ENCODE measurements around the gene AGAP1. TPM values are rescaled to one million over a fixed set of nuclear protein-coding genes. Genes with fewer than 3 reads are reported as not detected.

The AGAP1 gene
- total and polyA plus RNA-seq, 4 donors, result 2.0 to 8.5 (median 5.4) TPM

- Histone ChIP-seq H3K4me1 (ENCODE audit: control insufficient read depth in 4 of 4, insufficient read depth in 4 of 4, low read length in 3 of 4) (no peaks in the 10 kb centered on the region), H3K27me3 (ENCODE audit: control insufficient read depth in 4 of 4, insufficient read depth in 4 of 4, low read length in 3 of 4) (no peaks in the 10 kb centered on the region), H3K27ac (ENCODE audit: low read depth in 1 of 2, low read length in 2 of 2) (no peak overlapping the region), H3K36me3 (ENCODE audit: control insufficient read depth in 4 of 4, insufficient read depth in 3 of 4, low read depth in 1 of 4, low read length in 3 of 4) (peaks cover 0 to 25% (median 4%) of the 10 kb centered on the region in 4 donors), H3K9me3 (ENCODE audit: control insufficient read depth in 4 of 4, low read length in 3 of 4) (no peaks in the 10 kb centered on the region), H3K9ac (ENCODE audit: low read depth in 1 of 2, low read length in 2 of 2) (no peak overlapping the region), H3K4me3 (ENCODE audit: low read depth in 1 of 3, low read length in 3 of 3) (no peak overlapping the region)
- no peak for DNase-seq (ENCODE audit: low spot score)
- WGBS, result 97% methylated on average over 12 of the region's 12 CpGs
- TF ChIP-seq FOXA2 (IDR thresholded peaks at IDR 0.05), result no peak
- no peak for TF ChIP-seq RAD21 (IDR thresholded peaks at IDR 0.05)
- TF ChIP-seq YY1 (IDR thresholded peaks at IDR 0.05), result no peak
- no peak for TF ChIP-seq EGR1 (IDR thresholded peaks at IDR 0.05; ENCODE audit: low read depth in 2 of 2)
- TF ChIP-seq JUND (IDR thresholded peaks at IDR 0.05), result no peak
- TF ChIP-seq SP1 (IDR thresholded peaks at IDR 0.05), result no peak
- TF ChIP-seq TAF1 (conservative IDR thresholded peaks at IDR 0.05), result no peak
- no peak for TF ChIP-seq CTCF (IDR thresholded peaks at IDR 0.05; ENCODE audit: low read depth, low read length, missing input control)
- no peak for TF ChIP-seq MAX (IDR thresholded peaks at IDR 0.05)
These were observed 319.6 kb downstream of the AGAP1 start for GRCh38 chr2:235813398-235813797.

GRCh38 chr2:235820571-235820970 is 326.7 kb downstream of the AGAP1 start:
- Histone ChIP-seq H3K9me3 (ENCODE audit: control insufficient read depth in 4 of 4, low read length in 3 of 4) (no peaks in the 10 kb centered on the region), H3K27me3 (ENCODE audit: control insufficient read depth in 4 of 4, insufficient read depth in 4 of 4, low read length in 3 of 4) (no peaks in the 10 kb centered on the region), H3K9ac (ENCODE audit: low read depth in 1 of 2, low read length in 2 of 2) (no peak overlapping the region), H3K27ac (ENCODE audit: low read depth in 1 of 2, low read length in 2 of 2) (no peak overlapping the region), H3K4me3 (ENCODE audit: low read depth in 1 of 3, low read length in 3 of 3) (no peak overlapping the region), H3K4me1 (ENCODE audit: control insufficient read depth in 4 of 4, insufficient read depth in 4 of 4, low read length in 3 of 4) (no peaks in the 10 kb centered on the region), H3K36me3 (ENCODE audit: control insufficient read depth in 4 of 4, insufficient read depth in 3 of 4, low read depth in 1 of 4, low read length in 3 of 4) (peaks cover 0 to 2% (median 0%) of the 10 kb centered on the region in 4 donors)
- TF ChIP-seq ZBTB33 (IDR thresholded peaks at IDR 0.05), result no peak
- TF ChIP-seq FOXA1 (IDR thresholded peaks at IDR 0.05), result no peak
- no peak for TF ChIP-seq JUND (IDR thresholded peaks at IDR 0.05)
- TF ChIP-seq TAF1 (conservative IDR thresholded peaks at IDR 0.05), result no peak
- no peak for TF ChIP-seq MAX (IDR thresholded peaks at IDR 0.05)
- no peak for TF ChIP-seq CTCF (IDR thresholded peaks at IDR 0.05; ENCODE audit: low read depth, low read length, missing input control)
- TF ChIP-seq SP1 (IDR thresholded peaks at IDR 0.05), result no peak
- TF ChIP-seq GABPA (IDR thresholded peaks at IDR 0.05 in 1 of 2, conservative IDR thresholded peaks at IDR 0.05 in 1 of 2), result no peak
- TF ChIP-seq HNF4G (IDR thresholded peaks at IDR 0.05), result no peak
- no peak for TF ChIP-seq NR2F2 (IDR thresholded peaks at IDR 0.05)
- no peak for TF ChIP-seq RXRA (IDR thresholded peaks at IDR 0.05)
- TF ChIP-seq FOXA2 (IDR thresholded peaks at IDR 0.05), result no peak
- TF ChIP-seq HNF4A (conservative IDR thresholded peaks at IDR 0.05), result no peak
- no peak for TF ChIP-seq EGR1 (IDR thresholded peaks at IDR 0.05; ENCODE audit: low read depth in 2 of 2)
- no peak for TF ChIP-seq ATF3 (IDR thresholded peaks at IDR 0.05)
- DNase-seq (ENCODE audit: low spot score), result no peak
- 72% methylated on average over 2 of the region's 2 CpGs for WGBS

Measured in liver (tissue), 9 donors.